DOHH2 (cell line): Measurements from ENCODE around the gene CDH18.

Source experiments
- H3F3A ChIP-seq: fragments of 200-600 bp; sonication (generic), shearing (Covaris generic); 2 replicates; pipeline ENCODE4 v1.6.0; 2016; ENCODE audit warnings: antibody characterized with exemption, mild to moderate bottlenecking; ENCODE audit not compliant: control insufficient read depth, insufficient read depth
- H3K27ac ChIP-seq: fragments of 200-600 bp; sonication (generic); 2 replicates; pipeline ENCODE4 v1.5.1; 2014; ENCODE audit warnings: low read depth, mild to moderate bottlenecking, low read length, moderate library complexity
- H3K27me3 ChIP-seq: fragments of 200-600 bp; sonication (generic); 2 replicates; pipeline ENCODE4 v1.6.1; 2014; ENCODE audit warnings: mild to moderate bottlenecking, low read length, mixed read lengths; ENCODE audit not compliant: control insufficient read depth
- H3K36me3 ChIP-seq: fragments of 200-600 bp; sonication (generic); 2 replicates; pipeline ENCODE4 v1.6.1; 2014; ENCODE audit warnings: mild to moderate bottlenecking, low read length, moderate library complexity, mixed read lengths; ENCODE audit not compliant: control insufficient read depth
- H3K4me1 ChIP-seq: fragments of 200-600 bp; sonication (generic); 2 replicates; pipeline ENCODE4 v1.6.1; 2014; ENCODE audit warnings: mild to moderate bottlenecking, low read length, mixed read lengths; ENCODE audit not compliant: control insufficient read depth
- H3K4me2 ChIP-seq: fragments of 200-600 bp; sonication (generic); 2 replicates; pipeline ENCODE4 v1.6.0; 2014; ENCODE audit warnings: mild to moderate bottlenecking, low read length, moderate library complexity
- H3K4me3 ChIP-seq: fragments of 200-600 bp; sonication (generic); 2 replicates; pipeline ENCODE4 v1.5.1; 2014; ENCODE audit warnings: mild to moderate bottlenecking, low read length, mixed read lengths
- H3K79me2 ChIP-seq: fragments of 200-600 bp; sonication (generic); 2 replicates; pipeline ENCODE4 v1.6.1; 2014; ENCODE audit warnings: mild to moderate bottlenecking, low read length, mixed read lengths; ENCODE audit not compliant: control insufficient read depth
- H3K9me2 ChIP-seq: fragments of 200-600 bp; sonication (generic); replicated peaks from 2 replicates; pipeline ENCODE4 v1.6.1; 2014; ENCODE audit warnings: mild to moderate bottlenecking, low read length, mixed read lengths; ENCODE audit not compliant: control insufficient read depth
- H3K9me3 ChIP-seq: fragments of 200-600 bp; sonication (generic); 2 replicates; pipeline ENCODE4 v1.6.1; 2014; ENCODE audit warnings: antibody characterized with exemption, low read length, mixed read lengths; ENCODE audit not compliant: control insufficient read depth, insufficient read depth
- H4K20me1 ChIP-seq: fragments of 200-600 bp; sonication (generic); 2 replicates; pipeline ENCODE4 v1.6.0; 2014; ENCODE audit warnings: low read depth, mild to moderate bottlenecking, antibody characterized with exemption, low read length, moderate library complexity; ENCODE audit not compliant: control insufficient read depth, insufficient read depth
- EZH2phosphoT487 ChIP-seq: fragments of 200-600 bp; sonication (generic); IDR thresholded peaks from 2 replicates; pipeline ENCODE4 v1.6.1; 2017; ENCODE audit warnings: borderline replicate concordance, mild to moderate bottlenecking, antibody characterized with exemption, low read length, moderate library complexity, mixed read lengths
- TF ChIP-seq, protein P1 (sequence below): fragments of 200-600 bp; sonication (generic); IDR thresholded peaks from one replicate; pipeline ENCODE4 v1.5.1; 2014; ENCODE audit warnings: antibody characterized with exemption, mild to moderate bottlenecking, low read depth, low read length; ENCODE audit not compliant: poor library complexity, severe bottlenecking

Gene CDH18

GRCh38 chr5:19802686-19803085 is 185.3 kb downstream of the CDH18 start:
- no peaks in the 10 kb centered on the region for H3K9me3 ChIP-seq
- no peaks in the 10 kb centered on the region for H3F3A ChIP-seq
- TF ChIP-seq, protein P1, sequence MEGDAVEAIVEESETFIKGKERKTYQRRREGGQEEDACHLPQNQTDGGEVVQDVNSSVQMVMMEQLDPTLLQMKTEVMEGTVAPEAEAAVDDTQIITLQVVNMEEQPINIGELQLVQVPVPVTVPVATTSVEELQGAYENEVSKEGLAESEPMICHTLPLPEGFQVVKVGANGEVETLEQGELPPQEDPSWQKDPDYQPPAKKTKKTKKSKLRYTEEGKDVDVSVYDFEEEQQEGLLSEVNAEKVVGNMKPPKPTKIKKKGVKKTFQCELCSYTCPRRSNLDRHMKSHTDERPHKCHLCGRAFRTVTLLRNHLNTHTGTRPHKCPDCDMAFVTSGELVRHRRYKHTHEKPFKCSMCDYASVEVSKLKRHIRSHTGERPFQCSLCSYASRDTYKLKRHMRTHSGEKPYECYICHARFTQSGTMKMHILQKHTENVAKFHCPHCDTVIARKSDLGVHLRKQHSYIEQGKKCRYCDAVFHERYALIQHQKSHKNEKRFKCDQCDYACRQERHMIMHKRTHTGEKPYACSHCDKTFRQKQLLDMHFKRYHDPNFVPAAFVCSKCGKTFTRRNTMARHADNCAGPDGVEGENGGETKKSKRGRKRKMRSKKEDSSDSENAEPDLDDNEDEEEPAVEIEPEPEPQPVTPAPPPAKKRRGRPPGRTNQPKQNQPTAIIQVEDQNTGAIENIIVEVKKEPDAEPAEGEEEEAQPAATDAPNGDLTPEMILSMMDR = no peak
- TF ChIP-seq EZH2phosphoT487 = no peak
- no peaks in the 10 kb centered on the region for H3K27me3 ChIP-seq
- no peak overlapping the region for H3K27ac ChIP-seq
- no peak overlapping the region for H3K4me3 ChIP-seq
- H3K4me2 ChIP-seq = no peak overlapping the region
- no peaks in the 10 kb centered on the region for H3K9me2 ChIP-seq
- no peaks in the 10 kb centered on the region for H3K4me1 ChIP-seq
- no peaks in the 10 kb centered on the region for H4K20me1 ChIP-seq
- no peaks in the 10 kb centered on the region for H3K36me3 ChIP-seq
- H3K79me2 ChIP-seq = no peaks in the 10 kb centered on the region

DNA sequence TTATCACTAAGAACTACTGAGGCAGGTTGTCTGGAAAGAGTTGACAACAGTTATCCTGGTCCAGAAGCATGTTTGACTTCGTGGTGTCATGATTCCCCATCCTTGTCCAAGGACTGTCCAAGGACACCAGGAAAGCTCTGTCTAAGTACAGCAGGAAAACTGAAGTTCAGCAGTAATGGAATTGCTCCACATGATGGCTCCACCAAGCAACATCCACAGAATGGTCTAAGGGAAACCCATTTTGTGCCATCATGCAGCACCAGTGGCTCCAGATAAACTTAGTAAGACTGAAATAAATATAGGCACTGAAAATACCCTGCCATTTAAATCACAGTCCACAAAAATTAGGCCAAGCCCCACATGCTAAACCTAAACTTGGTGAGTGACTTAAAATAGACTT is 192.8 kb downstream of the CDH18 start:
- Histone ChIP-seq H3K79me2 (no peaks in the 10 kb centered on the region), H3K27me3 (no peaks in the 10 kb centered on the region), H3K4me1 (no peaks in the 10 kb centered on the region), H4K20me1 (no peaks in the 10 kb centered on the region), H3K27ac (no peak overlapping the region), H3K36me3 (no peaks in the 10 kb centered on the region), H3K9me3 (no peaks in the 10 kb centered on the region), H3K4me2 (no peak overlapping the region), H3F3A (no peaks in the 10 kb centered on the region), H3K4me3 (no peak overlapping the region), H3K9me2 (no peaks in the 10 kb centered on the region; the same call in 1 of the 2 replicates)
- no peak for TF ChIP-seq EZH2phosphoT487
- TF ChIP-seq, protein P1 = no peak

GRCh38 chr5:19790829-19791466 is 197.1 kb downstream of the CDH18 start:
- no peaks in the 10 kb centered on the region for H3K36me3 ChIP-seq
- no peaks in the 10 kb centered on the region for H3K9me2 ChIP-seq
- no peaks in the 10 kb centered on the region for H4K20me1 ChIP-seq
- no peaks in the 10 kb centered on the region for H3F3A ChIP-seq
- no peaks in the 10 kb centered on the region for H3K9me3 ChIP-seq
- TF ChIP-seq EZH2phosphoT487 = no peak
- TF ChIP-seq, protein P1 = no peak
- H3K79me2 ChIP-seq = no peaks in the 10 kb centered on the region
- H3K4me2 ChIP-seq = no peak overlapping the region
- no peaks in the 10 kb centered on the region for H3K27me3 ChIP-seq
- no peak overlapping the region for H3K4me3 ChIP-seq
- H3K27ac ChIP-seq = no peak overlapping the region
- H3K4me1 ChIP-seq = no peaks in the 10 kb centered on the region
